ENCODE measurements around the gene SPDEF. TPM values are rescaled to one million over a fixed set of nuclear protein-coding genes. Genes with fewer than 3 reads are reported as not detected.

The SPDEF gene
- polyA plus RNA-seq, 2 of the 4 experiments (the other 2 are of a cell fraction) = 4.3 to 5.4 TPM

GRCh38 chr6:34595332-34596184 is 39.4 kb upstream of the SPDEF start:
- FAIRE-seq (no peak), ATAC-seq (no peak; a peak in 2 of 6 replicates), DNase-seq (ENCODE audit: low read depth in 1 of 2, low spot score in 1 of 2) (no peak)
- WGBS (ENCODE audit: missing lambda C conversion rate) = 58% methylated on average over 6 of the region's 6 CpGs
- no peak for TF ChIP-seq RFX5 (IDR thresholded peaks at IDR 0.05)
- TF ChIP-seq HOXB5 (CRISPR knock-in tag; IDR thresholded peaks at IDR 0.05) = no peak
- TF ChIP-seq SMC3 (IDR thresholded peaks at IDR 0.05) = no peak
- TF ChIP-seq MAZ (IDR thresholded peaks at IDR 0.05; ENCODE audit: borderline replicate concordance, low read depth, low read length) = no peak
- no peak for TF ChIP-seq MYC (IDR thresholded peaks at IDR 0.05; ENCODE audit: borderline replicate concordance, low read length)
- no peak for TF ChIP-seq ZFP36 (IDR thresholded peaks at IDR 0.05; ENCODE audit: borderline replicate concordance, partially characterized antibody)
- TF ChIP-seq TP53 (CRISPR knock-in tag; IDR thresholded peaks at IDR 0.05) = no peak
- no peak for TF ChIP-seq MAFK (IDR thresholded peaks at IDR 0.05; ENCODE audit: partially characterized antibody)
- no peak for TF ChIP-seq HOXA7 (CRISPR knock-in tag; IDR thresholded peaks at IDR 0.05)
- TF ChIP-seq, protein P1, sequence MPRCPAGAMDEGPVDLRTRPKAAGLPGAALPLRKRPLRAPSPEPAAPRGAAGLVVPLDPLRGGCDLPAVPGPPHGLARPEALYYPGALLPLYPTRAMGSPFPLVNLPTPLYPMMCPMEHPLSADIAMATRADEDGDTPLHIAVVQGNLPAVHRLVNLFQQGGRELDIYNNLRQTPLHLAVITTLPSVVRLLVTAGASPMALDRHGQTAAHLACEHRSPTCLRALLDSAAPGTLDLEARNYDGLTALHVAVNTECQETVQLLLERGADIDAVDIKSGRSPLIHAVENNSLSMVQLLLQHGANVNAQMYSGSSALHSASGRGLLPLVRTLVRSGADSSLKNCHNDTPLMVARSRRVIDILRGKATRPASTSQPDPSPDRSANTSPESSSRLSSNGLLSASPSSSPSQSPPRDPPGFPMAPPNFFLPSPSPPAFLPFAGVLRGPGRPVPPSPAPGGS (IDR thresholded peaks at IDR 0.05) = no peak
- TF ChIP-seq, protein P2, sequence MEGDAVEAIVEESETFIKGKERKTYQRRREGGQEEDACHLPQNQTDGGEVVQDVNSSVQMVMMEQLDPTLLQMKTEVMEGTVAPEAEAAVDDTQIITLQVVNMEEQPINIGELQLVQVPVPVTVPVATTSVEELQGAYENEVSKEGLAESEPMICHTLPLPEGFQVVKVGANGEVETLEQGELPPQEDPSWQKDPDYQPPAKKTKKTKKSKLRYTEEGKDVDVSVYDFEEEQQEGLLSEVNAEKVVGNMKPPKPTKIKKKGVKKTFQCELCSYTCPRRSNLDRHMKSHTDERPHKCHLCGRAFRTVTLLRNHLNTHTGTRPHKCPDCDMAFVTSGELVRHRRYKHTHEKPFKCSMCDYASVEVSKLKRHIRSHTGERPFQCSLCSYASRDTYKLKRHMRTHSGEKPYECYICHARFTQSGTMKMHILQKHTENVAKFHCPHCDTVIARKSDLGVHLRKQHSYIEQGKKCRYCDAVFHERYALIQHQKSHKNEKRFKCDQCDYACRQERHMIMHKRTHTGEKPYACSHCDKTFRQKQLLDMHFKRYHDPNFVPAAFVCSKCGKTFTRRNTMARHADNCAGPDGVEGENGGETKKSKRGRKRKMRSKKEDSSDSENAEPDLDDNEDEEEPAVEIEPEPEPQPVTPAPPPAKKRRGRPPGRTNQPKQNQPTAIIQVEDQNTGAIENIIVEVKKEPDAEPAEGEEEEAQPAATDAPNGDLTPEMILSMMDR (IDR thresholded peaks at IDR 0.05) = no peak
- TF ChIP-seq RCOR1 (IDR thresholded peaks at IDR 0.05; ENCODE audit: low read depth, low read length) = no peak
- TF ChIP-seq GATA3 (IDR thresholded peaks at IDR 0.05; ENCODE audit: borderline replicate concordance) = no peak
- TF ChIP-seq, protein P3, sequence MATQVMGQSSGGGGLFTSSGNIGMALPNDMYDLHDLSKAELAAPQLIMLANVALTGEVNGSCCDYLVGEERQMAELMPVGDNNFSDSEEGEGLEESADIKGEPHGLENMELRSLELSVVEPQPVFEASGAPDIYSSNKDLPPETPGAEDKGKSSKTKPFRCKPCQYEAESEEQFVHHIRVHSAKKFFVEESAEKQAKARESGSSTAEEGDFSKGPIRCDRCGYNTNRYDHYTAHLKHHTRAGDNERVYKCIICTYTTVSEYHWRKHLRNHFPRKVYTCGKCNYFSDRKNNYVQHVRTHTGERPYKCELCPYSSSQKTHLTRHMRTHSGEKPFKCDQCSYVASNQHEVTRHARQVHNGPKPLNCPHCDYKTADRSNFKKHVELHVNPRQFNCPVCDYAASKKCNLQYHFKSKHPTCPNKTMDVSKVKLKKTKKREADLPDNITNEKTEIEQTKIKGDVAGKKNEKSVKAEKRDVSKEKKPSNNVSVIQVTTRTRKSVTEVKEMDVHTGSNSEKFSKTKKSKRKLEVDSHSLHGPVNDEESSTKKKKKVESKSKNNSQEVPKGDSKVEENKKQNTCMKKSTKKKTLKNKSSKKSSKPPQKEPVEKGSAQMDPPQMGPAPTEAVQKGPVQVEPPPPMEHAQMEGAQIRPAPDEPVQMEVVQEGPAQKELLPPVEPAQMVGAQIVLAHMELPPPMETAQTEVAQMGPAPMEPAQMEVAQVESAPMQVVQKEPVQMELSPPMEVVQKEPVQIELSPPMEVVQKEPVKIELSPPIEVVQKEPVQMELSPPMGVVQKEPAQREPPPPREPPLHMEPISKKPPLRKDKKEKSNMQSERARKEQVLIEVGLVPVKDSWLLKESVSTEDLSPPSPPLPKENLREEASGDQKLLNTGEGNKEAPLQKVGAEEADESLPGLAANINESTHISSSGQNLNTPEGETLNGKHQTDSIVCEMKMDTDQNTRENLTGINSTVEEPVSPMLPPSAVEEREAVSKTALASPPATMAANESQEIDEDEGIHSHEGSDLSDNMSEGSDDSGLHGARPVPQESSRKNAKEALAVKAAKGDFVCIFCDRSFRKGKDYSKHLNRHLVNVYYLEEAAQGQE (IDR thresholded peaks at IDR 0.05) = no peak
- no peak for TF ChIP-seq KDM5A (IDR thresholded peaks at IDR 0.05)
- TF ChIP-seq, protein P4, sequence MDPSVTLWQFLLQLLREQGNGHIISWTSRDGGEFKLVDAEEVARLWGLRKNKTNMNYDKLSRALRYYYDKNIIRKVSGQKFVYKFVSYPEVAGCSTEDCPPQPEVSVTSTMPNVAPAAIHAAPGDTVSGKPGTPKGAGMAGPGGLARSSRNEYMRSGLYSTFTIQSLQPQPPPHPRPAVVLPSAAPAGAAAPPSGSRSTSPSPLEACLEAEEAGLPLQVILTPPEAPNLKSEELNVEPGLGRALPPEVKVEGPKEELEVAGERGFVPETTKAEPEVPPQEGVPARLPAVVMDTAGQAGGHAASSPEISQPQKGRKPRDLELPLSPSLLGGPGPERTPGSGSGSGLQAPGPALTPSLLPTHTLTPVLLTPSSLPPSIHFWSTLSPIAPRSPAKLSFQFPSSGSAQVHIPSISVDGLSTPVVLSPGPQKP (IDR thresholded peaks at IDR 0.05; ENCODE audit: low read depth, low read length) = no peak
- TF ChIP-seq ZC3H11A (IDR thresholded peaks at IDR 0.05) = no peak
- TF ChIP-seq POLR2A (IDR thresholded peaks at IDR 0.05; ENCODE audit: low read length) = no peak
- no peak for TF ChIP-seq FOSB (CRISPR knock-in tag; IDR thresholded peaks at IDR 0.05)
- no peak for TF ChIP-seq RNF2 (IDR thresholded peaks at IDR 0.05; ENCODE audit: borderline replicate concordance, low read depth)
- H3K4me1 ChIP-seq = peaks cover 31% of the 10 kb centered on the region
- no peaks in the 10 kb centered on the region for H3K9me3 ChIP-seq
- ChIA-PET POLR2A (no interaction called here), CTCF (interaction anchor here (2.5 kb wide), 1 partner anchor 11 kb away, joined by 7 read pairs; no protein-coding TSS in a partner anchor)
- H3K4me3 ChIP-seq = no peak overlapping the region
- no peak overlapping the region for H3K4me2 ChIP-seq
- H3K27ac ChIP-seq = no peak overlapping the region; a peak in 1 of 6 replicates

Data from A549 (cell line).